Measurements from ENCODE around the gene CD27. TPM values are rescaled to one million over a fixed set of nuclear protein-coding genes. Genes with fewer than 3 reads are reported as not detected.

Gene CD27
- total RNA-seq, 1 experiment from 2014 or later, result 0.28 TPM

DNA sequence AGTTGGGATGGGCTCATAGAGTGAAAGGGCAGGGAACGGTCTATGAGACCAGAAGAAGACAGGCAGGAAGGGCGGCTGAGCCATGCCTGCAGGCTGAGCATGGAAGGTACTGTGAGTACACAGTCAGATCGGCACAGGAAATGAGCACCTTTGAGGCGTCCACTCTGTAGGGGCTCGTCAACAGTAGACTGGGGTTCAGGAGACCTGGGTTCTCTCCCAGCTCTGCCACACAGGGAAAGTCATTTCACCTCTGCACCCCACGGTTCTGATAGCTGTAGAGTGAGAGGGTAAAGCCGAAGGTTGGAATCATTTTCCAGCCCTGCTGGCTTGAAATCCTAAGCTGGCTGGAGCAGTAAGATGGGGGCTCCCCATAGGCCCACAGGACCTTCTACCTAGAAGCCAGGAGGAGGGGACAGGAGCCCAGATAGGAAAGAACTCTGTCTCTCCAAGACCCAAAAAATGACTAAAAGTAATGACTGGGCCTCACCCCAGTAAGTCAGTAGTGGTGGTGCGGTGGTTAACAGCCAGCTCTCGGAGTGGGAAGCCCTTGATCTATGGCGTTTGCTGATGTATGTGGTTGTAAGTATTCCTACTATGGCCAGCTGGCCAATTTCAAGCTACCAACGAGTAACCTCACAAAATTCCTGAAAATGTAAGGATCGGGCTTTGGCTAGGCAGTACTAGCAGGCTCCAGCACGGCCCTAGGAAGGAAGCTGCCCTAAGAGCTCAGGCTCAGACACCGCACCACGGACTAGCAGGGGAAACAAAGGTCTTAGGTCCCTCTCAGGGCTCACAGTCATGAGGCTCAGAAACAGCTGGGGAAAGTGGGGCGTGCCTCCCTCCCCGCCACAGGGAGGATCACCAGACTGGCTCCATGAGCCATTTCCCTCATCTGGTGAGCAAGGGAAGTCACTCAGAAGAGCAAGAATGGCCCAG, 10.3 kb upstream of the CD27 start:
- CTCF ChIA-PET, result interaction anchor here (0.8 to 2.4 kb wide), 9 partner anchors 10 to 136 kb away, joined by 3 to 26 read pairs (median 3); partner anchors contain the start of genes CD27 and VAMP1
- H3K27ac Mint-ChIP-seq, result peak overlapping the region; percentile 79
- peaks cover 3% of the 10 kb centered on the region for H3K9me3 Mint-ChIP-seq
- no peak overlapping the region for H3K4me3 Mint-ChIP-seq
- peak; percentile 78 for ATAC-seq
- H3K36me3 Mint-ChIP-seq, result no peaks in the 10 kb centered on the region
- no peak for DNase-seq (ENCODE audit: low spot score)
- TF ChIP-seq TP53 (CRISPR knock-in tag; IDR thresholded peaks at IDR 0.05), result no peak
- TF ChIP-seq ZSCAN18 (CRISPR knock-in tag; IDR thresholded peaks at IDR 0.05), result no peak
- no peak for TF ChIP-seq ATF2 (CRISPR knock-in tag; IDR thresholded peaks at IDR 0.05; ENCODE audit: borderline replicate concordance, low read depth)
- TF ChIP-seq NR3C1 (CRISPR knock-in tag; conservative IDR thresholded peaks at IDR 0.05; ENCODE audit: low read depth), result no peak
- TF ChIP-seq ZNF138 (CRISPR knock-in tag; conservative IDR thresholded peaks at IDR 0.05), result no peak
- no peak for TF ChIP-seq MXD4 (CRISPR knock-in tag; IDR thresholded peaks at IDR 0.05; ENCODE audit: borderline replicate concordance)
- no peak for TF ChIP-seq PRDM15 (CRISPR knock-in tag; IDR thresholded peaks at IDR 0.05)
- no peak for TF ChIP-seq GRHL2 (CRISPR knock-in tag; IDR thresholded peaks at IDR 0.05; ENCODE audit: insufficient replicate concordance, severe bottlenecking)
- peaks cover 32% of the 10 kb centered on the region for H3K4me1 Mint-ChIP-seq
- POLR2A ChIA-PET, result interaction anchor here (0.7 to 1.7 kb wide), 4 partner anchors 17 to 188 kb away, joined by 3 to 10 read pairs (median 4); partner anchors contain the start of genes TAPBPL and VAMP1
- H3K27me3 Mint-ChIP-seq (ENCODE audit: low read depth), result no peaks in the 10 kb centered on the region

DNA sequence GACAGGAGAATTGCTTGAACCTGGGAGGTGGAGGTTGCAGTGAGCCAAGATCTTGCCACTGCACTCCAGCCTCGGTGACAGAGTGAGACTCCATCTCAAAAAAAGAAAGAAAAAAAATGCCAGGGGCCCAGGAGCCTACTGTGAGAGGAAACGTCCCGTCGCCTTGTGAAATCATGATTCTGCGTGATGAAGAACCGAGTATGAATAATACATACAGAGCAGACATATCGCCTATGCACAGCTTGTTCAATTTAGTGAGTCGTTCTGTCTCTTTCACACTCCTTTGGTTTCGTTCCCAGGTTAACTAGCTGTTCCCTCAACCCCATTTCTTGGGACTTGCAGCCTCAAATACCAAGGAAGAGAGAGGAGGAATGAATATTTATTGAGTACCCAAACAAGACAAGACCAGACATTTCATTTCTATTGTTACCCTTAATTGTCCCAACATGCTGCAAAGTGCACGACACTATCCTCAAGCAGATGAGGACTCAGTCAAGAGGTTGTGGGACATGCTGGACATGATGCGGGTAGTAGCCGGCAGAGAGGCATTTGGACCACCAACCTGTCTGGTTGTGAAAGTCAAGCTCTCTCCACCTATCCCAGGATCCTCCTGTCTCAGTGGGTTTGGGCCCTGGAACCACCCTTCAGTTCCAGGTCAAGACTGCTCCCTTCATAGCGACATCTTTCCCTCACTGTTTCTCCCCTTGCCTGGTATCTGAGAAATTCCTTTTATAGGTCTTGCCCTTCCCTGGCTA, 8.6 kb upstream of the CD27 start:
- ATAC-seq, result no peak
- Mint-ChIP-seq H3K27me3 (ENCODE audit: low read depth) (no peaks in the 10 kb centered on the region), H3K36me3 (no peaks in the 10 kb centered on the region), H3K9me3 (peaks cover 3% of the 10 kb centered on the region), H3K4me3 (no peak overlapping the region), H3K4me1 (peaks cover 26% of the 10 kb centered on the region), H3K27ac (peak overlapping the region; percentile 34; the same call in 1 of the 2 replicates)
- ChIA-PET POLR2A (interaction anchor here (1.0 kb wide), 1 partner anchor 34 kb away, joined by 4 read pairs; the partner anchor contains the start of gene VAMP1), CTCF (interaction anchor here (0.5 to 2.2 kb wide), 3 partner anchors 21 to 101 kb away, joined by 3 to 8 read pairs (median 5); no protein-coding TSS in a partner anchor)
- no peak for DNase-seq (ENCODE audit: low spot score)
- TF ChIP-seq SMAD3 (CRISPR knock-in tag; IDR thresholded peaks at IDR 0.05; ENCODE audit: borderline replicate concordance), result no peak
- no peak for TF ChIP-seq ZBTB43 (CRISPR knock-in tag; IDR thresholded peaks at IDR 0.05)
- no peak for TF ChIP-seq KAT7 (CRISPR knock-in tag; IDR thresholded peaks at IDR 0.05; ENCODE audit: borderline replicate concordance)
- TF ChIP-seq JAZF1 (CRISPR knock-in tag; IDR thresholded peaks at IDR 0.05), result no peak
- TF ChIP-seq, protein P1, sequence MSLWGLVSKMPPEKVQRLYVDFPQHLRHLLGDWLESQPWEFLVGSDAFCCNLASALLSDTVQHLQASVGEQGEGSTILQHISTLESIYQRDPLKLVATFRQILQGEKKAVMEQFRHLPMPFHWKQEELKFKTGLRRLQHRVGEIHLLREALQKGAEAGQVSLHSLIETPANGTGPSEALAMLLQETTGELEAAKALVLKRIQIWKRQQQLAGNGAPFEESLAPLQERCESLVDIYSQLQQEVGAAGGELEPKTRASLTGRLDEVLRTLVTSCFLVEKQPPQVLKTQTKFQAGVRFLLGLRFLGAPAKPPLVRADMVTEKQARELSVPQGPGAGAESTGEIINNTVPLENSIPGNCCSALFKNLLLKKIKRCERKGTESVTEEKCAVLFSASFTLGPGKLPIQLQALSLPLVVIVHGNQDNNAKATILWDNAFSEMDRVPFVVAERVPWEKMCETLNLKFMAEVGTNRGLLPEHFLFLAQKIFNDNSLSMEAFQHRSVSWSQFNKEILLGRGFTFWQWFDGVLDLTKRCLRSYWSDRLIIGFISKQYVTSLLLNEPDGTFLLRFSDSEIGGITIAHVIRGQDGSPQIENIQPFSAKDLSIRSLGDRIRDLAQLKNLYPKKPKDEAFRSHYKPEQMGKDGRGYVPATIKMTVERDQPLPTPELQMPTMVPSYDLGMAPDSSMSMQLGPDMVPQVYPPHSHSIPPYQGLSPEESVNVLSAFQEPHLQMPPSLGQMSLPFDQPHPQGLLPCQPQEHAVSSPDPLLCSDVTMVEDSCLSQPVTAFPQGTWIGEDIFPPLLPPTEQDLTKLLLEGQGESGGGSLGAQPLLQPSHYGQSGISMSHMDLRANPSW (CRISPR knock-in tag; conservative IDR thresholded peaks at IDR 0.05; ENCODE audit: low read depth), result no peak
- no peak for TF ChIP-seq FOXK1 (CRISPR knock-in tag; IDR thresholded peaks at IDR 0.05)
- no peak for TF ChIP-seq TEAD1 (CRISPR knock-in tag; IDR thresholded peaks at IDR 0.05)
- TF ChIP-seq ZSCAN18 (CRISPR knock-in tag; IDR thresholded peaks at IDR 0.05), result no peak
